Fibroblast of skin of right quadriceps (primary cell): Measurements from ENCODE around the gene DEPDC5.

Experiments used
- DNase-seq: peaks from one replicate; pipeline ENCODE4 v3.0.0-alpha.2; 2013

The DEPDC5 gene

DNA sequence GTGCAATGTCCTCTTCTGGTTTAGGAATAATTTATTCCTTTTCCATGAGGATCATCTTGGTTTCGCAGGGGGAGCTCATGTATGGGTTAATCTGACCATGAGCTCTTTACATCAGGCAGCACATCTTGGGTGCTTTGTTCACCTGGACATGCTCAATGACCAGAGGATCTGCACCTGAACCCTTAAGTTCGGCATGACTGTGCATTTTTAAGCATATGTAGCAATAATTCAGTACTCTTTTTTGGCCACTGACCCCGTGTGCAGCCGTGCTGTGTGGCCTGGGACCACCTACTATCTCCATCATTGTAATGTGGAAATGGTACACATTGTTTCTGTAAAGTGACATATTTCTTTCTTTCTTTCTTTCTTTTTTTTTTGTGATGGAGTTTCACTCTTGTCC lies 62.9 kb downstream of the DEPDC5 start:
- DNase-seq: no peak

DNA sequence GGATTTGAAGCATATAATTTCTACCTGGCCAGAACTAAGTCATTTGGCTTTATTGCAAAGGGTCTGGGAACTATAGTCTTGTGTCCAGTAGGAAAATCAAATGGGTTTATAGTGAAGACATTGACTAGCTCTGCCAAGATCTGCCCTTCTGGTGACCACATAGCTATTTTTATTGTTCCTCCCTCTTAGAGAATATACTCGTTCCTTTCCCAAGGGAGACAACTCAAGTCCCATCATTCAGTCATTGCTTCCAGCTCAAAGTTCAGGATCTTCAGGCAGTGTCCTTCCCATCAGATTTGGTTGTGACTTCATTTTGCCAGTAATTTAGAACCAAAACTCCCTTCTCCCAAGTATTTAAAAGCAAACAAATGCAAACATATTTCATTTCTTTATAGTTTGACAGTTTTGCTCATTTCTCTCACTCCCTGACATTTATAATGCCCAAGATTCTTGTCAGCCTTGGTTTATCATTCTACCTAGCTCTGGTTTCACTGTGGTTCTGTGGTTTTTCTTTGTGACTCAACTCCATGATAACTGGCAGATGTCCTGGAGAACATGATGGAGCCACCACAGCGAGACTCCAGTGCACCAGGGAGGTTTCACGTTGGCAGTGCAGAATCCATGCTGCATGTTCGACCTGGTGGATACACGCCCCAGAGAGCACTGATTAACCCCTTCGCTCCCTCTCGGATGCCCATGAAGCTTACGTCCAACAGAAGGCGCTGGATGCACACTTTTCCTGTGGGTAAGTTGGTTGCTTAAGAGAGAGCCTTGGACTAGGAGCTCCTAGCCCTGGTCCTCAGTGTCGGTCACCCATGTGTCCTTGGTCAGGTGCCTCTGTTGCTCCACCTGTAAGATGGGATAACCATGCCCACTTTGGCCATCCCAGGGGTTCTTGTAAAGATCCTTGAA lies 64.9 kb downstream of the DEPDC5 start:
- peak; percentile 46 for DNase-seq

DNA sequence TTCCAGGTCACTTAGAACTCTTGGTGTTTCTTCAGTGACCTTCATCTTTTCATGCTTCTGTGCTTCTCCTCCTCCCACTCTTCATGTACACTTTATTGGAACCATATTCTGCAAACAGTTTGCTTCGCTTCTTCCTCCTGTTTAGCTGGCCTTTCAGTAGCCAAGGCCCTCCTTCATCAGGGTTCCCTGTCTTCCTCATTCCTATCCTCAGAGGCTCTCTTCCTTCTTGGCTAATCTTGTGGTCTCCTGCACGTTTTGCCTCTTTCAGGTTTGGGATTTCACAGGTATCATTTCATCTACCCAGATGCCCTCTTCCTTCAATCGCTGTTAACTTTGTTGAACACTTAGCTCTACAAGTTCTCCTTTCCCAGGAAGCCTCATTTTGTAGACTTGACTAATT lies 66.8 kb downstream of the DEPDC5 start:
- DNase-seq: no peak

DNA sequence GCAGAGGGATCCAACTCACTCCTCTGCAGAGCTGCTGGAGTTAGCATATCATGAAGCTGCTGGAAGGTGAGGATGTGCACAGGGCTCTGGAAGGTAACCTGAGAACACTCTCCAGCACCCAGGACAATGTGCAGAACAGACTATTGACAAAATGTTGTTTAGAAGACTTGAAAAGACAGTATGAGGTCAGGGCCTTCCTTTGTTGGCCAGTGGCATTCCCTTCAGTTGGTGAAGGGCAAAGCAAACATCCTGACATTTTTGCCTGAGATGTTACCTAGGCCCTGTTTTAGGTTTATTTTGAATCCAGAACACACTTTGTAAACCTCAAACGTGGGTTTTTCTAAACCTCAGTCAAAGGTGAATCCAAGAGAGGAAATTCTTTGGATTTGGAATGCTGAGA lies 67.8 kb downstream of the DEPDC5 start:
- DNase-seq: no peak

DNA sequence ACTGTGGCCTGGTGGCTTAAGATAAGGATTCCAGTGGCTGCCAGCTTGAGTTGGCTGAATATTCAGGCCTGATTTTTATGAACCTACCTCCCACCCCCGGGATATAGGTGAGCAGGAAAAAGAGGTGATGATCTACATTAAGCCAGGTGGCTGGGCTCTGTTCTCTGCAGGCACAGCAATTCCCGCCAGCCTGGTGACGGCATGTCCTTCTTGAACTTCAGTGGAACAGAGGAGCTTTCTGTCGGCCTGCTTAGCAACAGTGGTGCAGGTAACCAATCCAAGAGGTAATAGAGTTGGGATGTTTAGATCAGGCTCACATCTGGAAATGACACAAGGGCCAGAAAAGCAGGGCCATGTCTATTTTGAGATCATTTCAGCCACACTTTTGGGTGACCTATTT lies 68.7 kb downstream of the DEPDC5 start:
- DNase-seq: no peak

DNA sequence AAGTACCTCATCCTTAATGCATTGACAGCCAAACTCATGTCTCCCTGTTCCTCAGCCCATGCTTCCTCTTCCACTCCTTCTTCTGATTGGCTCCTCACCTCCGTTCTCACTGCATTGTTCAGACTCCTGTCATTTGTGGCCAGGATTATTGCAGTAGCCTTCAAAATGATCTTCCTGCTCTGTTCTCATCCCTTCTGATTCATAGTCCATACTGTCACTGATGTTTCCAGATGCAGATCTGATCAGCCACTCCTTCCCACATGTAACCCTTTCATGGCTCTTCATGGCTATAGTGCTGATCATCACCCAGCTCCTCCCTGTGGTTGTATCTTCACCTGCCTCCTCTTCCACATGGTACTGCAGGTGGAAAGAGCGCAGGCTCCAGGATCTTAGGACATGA lies 71.7 kb downstream of the DEPDC5 start:
- no peak for DNase-seq

DNA sequence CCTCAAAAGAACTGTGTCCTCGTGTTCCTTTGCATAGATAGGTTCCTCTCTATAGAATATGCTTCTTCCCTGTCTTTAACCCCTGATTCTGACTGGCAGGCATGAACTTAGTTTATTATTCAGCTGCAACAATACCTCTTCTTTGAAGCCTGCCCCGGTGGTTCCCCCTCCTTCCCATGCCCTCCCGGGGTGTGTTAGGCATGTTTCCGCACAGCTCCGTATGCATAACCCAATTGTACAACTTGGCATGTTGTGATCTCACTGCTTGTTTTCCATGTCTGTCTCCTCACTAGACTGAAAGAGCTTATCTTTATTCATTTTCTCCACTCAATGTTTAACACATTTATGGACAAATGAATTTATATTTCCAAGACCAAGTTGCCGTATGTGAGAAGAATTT lies 72.6 kb downstream of the DEPDC5 start:
- DNase-seq: no peak

DNA sequence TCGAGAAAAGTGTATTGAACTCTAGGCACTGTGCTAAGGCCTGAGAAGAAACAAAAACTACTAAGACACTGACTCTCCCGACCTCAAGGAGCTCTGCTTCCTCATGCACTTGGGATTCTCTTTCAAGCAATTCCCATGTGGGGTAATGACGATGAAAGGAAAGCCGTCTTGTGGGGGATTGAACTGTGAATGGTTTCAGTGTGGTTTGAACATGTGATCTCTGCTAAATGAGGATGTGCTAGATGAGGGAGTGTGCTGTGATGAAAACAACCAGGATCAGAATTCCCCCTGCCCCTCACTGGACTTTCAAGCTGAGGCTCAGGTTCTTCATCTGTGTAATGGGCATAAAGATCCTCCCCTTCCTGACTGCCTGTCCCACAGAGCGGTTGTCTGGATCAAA lies 74.9 kb downstream of the DEPDC5 start:
- DNase-seq: peak; percentile 54

DNA sequence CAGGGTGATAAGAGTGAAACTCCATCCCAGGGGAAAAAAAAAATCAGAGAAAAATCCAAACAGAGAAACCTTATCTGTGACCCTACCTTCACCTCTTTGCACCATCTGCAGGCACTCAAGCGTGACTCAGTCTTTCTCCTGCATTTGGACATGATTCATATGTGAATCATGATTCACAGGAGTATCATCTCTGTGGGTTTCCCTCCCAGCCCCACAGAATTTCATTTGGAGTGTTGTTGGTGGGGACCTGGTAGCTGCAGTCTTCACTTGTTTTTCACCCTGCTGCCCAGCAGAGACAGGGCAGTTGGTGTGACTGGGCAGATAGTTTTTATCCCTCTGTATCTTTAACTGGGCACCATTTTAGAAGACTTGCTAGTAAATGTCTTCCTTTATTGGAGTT lies 75.7 kb downstream of the DEPDC5 start:
- peak; percentile 94 for DNase-seq

DNA sequence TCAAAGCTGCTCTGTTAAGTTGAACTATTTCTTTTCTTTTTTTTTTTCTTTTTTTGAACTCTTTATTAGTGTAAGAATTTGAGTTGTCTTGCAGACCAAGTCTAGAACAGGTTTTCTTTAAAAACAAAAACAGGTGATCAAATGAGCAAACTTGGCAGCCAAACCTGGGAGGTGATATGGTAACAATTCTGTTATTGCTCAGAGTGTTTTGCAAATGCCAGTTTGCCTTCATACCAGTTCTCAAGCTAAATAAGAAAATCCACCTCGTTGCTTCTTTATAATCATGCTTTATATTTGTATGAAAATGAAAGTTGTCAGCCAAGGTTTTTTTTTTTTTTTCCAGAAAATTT lies 76.9 kb downstream of the DEPDC5 start:
- no peak for DNase-seq

DNA sequence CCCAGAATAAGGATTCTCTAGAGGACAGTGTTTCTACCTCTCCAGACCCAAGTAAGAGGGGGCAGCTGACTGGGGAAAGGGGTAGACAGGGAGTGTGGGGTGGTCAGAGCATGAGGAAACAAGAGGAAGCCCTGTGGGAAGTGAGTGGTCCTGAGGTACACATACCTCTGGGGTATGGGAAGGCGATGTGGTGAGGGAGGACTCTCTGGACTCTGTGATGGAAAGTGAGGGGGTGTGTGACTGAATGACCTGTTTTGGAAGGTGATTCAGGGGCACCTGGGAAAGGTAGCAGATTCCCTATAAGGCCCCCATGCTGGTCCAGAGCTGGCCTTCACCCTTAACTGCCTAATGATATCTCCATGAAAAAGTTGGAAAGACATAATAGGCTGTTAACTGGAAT lies 80.1 kb downstream of the DEPDC5 start:
- DNase-seq: no peak

DNA sequence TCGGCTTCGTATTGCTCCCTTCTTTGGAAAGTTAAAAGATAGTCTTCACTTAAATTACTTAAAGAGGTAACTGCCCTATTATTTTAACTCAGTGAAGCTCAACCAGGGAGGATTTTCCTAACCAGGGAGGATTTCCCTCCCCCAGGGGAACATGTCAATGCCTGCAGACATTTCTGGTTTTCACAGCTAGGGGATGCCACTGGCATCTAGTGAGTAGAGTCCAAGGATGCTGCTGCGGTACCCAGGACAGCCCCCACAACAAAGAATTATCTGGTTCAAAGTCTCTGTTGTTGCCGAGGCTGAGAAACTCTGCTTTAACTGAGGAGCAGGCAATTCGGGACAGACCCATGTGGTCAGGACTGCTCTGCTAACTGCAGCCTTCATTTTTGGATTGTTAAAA lies 82.2 kb downstream of the DEPDC5 start:
- no peak for DNase-seq

DNA sequence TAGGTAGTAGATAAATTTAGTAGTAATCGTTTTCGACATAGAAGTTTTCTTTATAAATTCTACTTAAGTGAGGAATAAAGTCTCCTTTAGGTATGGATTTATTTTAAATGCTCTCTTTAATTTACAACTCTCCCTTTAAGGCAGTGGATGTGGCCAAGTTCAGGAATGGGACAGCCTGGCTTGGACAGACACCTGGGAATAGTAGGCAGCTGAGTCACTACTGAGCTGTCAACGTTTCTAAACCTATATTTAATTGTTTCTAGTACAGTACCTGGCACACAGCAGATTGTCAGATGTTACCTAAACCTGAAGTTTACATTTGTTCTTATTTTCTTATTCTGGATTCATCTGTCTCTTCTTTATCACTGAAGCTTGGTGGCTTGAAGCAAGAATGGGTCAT lies 85.1 kb downstream of the DEPDC5 start:
- no peak for DNase-seq

DNA sequence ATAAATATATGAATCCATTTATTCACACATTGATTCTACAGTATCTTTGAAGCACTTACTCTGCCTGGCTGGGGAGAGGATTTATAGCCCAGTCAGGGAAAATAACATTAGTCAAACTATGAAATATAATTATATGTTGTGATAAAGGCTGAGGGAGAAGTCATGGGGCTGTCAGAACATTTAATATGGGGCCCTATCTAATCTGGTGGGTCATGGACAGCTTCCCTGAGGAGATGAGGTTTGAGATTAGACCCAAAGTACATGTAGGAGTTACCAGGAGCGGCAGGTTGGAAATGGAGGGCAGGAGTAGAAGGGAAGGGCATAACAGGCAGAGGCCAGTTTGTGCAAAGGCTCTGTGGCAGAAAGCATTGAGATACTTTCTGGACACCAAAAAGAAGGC lies 86.2 kb downstream of the DEPDC5 start:
- DNase-seq: no peak

DNA sequence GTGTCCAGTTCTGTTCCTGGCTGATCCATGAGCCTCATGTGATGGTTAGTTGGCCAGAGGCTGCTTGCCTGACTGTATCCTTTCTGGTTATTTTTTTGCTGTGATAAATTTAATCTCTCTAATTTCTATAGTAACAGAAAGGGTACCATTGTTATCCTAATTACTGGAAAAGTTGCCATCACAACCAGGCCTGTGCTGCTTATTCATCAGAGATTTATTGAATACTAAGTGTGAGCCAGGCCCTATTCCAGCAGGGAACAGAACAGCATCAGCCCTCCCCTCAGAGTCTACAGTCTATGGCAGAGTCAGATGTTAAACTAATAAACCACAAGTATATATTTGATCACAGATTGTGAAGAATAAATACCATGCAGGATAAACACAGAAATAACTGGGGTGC lies 86.8 kb downstream of the DEPDC5 start:
- no peak for DNase-seq

DNA sequence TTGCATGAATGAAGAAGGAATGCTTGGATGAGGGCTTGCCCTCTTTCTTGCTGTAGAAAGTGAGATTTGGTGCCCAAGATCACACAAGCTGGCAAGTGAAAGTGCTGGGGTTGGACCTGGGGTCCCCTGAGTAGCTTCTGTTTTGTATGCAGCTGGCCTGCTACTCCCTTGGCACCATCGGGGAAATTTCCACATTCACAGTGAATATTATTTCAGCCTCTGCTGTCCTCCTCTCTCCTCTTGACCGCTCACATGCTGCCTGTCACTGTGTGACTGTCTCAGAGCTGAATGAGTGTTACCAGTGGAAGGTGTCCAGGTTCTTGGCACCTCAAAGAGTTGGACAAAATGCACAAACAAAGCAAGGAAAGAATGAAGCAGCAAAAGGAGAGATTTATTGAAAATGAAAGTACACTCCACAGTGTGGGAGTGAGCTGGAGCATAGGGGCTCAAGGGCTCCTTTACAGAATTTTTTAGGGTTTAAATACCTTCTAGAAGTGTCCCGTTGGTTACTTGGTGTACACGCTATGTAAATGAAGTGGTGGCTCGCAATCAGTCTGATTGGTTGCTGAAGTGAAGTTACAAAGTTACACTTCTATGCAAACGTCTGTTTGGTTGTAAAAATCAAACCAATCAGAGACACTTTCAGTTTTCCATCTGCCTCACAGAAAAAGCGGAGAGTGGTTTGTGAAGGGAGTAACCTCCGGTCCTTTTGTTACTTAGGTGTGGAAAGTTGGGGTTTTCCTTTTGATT lies 87.4 kb downstream of the DEPDC5 start:
- no peak for DNase-seq

DNA sequence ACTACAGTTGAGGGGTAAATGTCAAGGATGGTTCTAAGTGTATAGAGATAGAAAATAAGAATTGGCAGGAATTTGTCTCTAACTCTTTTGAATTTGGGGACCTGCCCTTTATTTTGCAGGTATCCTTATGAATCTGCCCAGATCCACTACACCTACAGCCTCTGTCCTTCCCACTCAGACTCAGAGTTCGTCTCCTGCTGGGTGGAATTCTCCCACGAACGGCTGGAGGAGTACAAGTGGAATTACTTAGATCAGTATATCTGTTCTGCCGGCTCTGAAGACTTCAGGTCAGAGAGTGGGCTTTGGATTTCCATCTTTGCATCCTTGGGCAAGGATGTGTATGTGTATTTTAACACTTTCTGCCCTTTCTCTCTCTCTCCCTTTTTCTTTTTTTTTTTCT lies 89.7 kb downstream of the DEPDC5 start:
- DNase-seq: no peak

DNA sequence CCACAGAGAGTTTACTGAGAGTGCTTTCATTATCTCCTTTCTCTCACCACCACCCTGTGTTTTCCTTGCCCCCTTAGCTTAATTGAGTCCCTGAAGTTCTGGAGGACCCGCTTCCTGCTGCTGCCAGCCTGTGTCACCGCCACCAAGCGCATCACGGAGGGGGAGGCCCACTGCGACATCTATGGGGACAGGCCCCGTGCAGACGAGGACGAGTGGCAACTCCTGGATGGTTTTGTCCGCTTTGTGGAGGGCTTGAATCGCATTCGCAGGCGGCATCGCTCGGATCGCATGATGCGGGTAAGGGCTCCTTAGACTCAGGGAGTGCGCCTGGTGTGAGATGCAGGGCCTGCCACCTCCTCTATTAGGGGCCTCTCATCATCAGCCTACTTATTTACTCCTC lies 91.1 kb downstream of the DEPDC5 start:
- no peak for DNase-seq

DNA sequence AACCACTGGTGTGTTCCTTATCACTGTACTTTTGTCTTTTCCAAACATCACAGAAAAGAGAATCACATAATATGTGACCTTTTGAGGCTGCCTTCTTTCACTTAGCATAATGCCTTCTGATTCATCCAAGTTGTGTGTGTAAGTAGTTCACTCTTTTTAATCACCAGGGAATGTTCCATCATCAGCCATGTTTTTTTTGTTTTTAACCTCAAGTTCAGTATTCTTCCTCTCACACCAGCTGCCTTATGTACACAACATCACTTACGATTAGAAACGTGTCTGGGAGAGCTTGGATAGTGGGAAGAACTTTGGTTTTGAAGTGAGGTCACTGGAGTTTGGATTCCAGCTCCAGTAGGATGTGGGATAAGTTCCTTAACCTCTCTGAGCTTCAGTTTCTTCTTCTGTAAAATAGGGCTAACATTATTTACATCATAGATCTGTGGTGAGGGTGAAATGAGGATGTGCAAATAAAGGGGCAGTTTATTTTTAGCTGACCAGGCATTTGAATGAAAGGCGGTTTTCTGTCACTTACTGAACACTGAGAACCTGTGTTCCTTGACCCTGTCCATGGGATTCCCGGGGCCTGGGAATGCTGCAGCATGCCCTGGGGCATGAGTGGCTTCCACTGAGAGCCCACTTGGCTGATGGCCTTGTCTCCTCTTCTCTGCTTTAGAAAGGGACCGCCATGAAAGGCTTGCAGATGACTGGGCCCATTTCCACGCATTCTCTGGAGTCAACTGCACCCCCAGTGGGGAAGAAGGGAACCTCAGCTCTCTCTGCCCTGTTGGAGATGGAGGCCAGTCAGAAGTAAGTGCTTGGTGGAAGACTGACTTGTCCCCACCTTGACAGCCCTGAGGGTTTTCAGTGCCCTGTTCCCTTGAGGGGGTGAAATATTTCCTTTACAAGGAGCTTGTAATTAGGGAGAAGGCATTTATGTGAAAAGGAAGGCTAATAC lies 92.6 kb downstream of the DEPDC5 start:
- no peak for DNase-seq

DNA sequence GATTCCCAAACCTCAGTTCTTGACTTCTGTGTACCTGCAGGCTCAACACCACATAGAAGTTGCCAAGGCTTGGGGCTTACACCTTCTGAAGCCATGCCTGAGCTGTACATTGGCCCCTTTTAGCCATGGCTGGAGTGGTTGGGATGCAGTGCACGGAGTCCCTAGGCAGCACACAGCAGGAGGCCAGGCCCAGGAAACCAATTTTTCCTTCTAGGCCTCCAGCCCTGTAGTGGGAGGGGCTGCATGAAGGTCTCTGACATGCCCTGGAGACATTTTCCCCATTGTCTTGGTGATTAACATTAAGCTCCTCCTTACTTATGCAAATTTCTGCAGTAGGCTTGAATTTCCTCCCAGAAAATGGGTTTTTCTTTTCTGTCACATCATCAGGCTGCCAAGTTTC lies 94.6 kb downstream of the DEPDC5 start:
- no peak for DNase-seq

DNA sequence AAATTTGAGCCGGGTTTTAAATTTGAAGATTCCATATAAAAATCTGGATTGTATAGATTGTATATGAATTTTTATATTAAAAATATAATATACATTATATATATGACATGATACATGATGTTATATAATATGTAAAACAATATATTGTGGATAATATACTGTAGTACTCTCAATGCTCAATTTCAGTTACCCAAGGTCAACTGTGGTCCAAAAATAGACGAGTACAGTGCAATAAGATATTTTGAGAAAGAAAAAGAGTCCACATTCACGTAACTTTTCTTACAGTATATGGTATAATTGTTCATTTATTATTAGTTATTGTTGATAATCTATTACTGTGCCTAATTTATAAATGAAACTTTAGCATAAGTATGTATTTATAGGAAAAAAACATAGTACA lies 96.3 kb downstream of the DEPDC5 start:
- DNase-seq: no peak

DNA sequence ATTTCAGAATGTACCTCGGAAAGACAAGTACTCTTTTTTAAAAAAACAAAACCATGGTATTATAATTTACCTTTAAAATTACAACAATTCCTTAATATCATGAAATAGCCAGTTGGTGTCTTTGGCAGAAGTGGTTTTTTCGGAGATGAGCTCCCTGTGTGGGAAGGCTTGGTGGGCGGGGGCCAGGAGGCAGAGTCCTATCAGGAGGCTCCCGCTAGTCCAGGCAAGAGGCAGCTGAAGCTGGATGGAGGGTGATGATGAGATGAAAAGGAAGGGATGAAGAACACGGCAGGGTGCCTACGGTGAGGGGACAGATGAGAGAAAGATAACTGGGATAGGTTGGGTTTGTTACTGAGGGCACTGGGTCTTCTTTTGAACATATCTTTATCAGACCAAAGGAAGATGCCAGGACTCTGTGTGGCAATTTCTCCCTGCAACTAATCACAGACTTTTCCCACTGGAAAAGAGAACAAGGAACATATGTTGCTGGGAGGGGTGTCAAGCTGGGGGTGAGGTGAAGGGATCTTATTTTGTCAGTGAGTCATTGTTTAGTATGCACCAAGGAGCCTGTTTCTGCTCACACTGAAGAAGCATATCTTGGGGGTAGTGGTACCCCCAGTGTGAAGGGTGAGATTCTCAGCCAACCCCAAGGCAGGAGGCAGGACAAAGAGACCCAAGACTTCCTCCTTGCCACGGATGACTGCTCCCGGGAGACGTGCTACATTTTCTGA lies 99.0 kb downstream of the DEPDC5 start:
- no peak for DNase-seq
